ENCODE measurements around the gene INTS11.

DNA sequence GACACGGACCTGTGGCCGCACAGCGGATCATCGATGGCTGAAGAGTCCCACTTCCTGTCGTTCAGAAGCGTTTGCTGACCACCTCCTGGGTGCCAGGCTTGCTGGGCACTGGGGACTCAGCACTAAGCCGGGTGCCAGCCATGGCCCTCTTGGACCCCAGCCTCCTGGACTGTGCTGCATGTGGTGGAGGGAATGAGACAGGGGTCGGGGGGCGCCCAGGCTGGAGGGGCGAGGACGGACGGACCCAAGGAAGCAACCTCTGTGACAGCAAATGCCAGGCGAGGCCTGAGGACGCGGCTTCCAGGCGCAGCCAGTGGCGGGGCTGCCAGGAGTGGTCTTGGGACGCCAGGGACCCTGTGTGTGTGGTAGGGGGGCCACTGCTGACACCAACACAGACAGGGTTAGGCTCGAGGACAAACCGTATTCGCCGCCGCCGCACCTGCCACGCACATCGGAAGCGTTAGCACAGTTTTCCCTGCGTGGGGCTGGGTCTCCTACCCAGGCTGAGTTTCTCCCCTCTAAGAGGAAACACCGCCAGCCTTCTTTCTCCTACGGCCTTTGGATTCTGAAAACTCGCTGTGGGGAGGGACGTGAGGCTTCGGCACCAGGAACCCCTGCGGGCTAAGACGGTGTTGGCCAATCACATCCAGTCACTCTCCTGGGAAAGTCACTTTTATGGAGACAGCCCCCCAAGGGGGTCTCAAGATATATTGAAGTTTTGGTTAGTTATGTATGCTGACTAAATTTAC, 36.9 kb upstream of the INTS11 start:
- no peak for TF ChIP-seq POU2F2 (IDR thresholded peaks at IDR 0.05; ENCODE audit: borderline replicate concordance, low read depth, low read length)
- no peak for TF ChIP-seq HDAC2 (IDR thresholded peaks at IDR 0.05)
- TF ChIP-seq, protein P1, sequence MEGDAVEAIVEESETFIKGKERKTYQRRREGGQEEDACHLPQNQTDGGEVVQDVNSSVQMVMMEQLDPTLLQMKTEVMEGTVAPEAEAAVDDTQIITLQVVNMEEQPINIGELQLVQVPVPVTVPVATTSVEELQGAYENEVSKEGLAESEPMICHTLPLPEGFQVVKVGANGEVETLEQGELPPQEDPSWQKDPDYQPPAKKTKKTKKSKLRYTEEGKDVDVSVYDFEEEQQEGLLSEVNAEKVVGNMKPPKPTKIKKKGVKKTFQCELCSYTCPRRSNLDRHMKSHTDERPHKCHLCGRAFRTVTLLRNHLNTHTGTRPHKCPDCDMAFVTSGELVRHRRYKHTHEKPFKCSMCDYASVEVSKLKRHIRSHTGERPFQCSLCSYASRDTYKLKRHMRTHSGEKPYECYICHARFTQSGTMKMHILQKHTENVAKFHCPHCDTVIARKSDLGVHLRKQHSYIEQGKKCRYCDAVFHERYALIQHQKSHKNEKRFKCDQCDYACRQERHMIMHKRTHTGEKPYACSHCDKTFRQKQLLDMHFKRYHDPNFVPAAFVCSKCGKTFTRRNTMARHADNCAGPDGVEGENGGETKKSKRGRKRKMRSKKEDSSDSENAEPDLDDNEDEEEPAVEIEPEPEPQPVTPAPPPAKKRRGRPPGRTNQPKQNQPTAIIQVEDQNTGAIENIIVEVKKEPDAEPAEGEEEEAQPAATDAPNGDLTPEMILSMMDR (IDR thresholded peaks at IDR 0.05 in 2 of 3, conservative IDR thresholded peaks at IDR 0.05 in 1 of 3; ENCODE audit: control insufficient read depth in 2 of 3, extremely low read depth in 1 of 3, insufficient read depth in 1 of 3, low read depth in 3 of 3, low read length in 3 of 3), result no peak
- TF ChIP-seq FOXM1 (IDR thresholded peaks at IDR 0.05; ENCODE audit: low read depth, low read length), result no peak
- no peak for TF ChIP-seq SMAD1 (IDR thresholded peaks at IDR 0.05; ENCODE audit: low read depth, partially characterized antibody)
- TF ChIP-seq POLR2AphosphoS5 (IDR thresholded peaks at IDR 0.05; ENCODE audit: low read length), result no peak
- TF ChIP-seq, protein P2, sequence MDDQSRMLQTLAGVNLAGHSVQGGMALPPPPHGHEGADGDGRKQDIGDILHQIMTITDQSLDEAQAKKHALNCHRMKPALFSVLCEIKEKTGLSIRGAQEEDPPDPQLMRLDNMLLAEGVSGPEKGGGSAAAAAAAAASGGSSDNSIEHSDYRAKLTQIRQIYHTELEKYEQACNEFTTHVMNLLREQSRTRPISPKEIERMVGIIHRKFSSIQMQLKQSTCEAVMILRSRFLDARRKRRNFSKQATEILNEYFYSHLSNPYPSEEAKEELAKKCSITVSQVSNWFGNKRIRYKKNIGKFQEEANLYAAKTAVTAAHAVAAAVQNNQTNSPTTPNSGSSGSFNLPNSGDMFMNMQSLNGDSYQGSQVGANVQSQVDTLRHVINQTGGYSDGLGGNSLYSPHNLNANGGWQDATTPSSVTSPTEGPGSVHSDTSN (IDR thresholded peaks at IDR 0.05; ENCODE audit: insufficient replicate concordance, low read depth, low read length), result no peak
- TF ChIP-seq, protein P3, sequence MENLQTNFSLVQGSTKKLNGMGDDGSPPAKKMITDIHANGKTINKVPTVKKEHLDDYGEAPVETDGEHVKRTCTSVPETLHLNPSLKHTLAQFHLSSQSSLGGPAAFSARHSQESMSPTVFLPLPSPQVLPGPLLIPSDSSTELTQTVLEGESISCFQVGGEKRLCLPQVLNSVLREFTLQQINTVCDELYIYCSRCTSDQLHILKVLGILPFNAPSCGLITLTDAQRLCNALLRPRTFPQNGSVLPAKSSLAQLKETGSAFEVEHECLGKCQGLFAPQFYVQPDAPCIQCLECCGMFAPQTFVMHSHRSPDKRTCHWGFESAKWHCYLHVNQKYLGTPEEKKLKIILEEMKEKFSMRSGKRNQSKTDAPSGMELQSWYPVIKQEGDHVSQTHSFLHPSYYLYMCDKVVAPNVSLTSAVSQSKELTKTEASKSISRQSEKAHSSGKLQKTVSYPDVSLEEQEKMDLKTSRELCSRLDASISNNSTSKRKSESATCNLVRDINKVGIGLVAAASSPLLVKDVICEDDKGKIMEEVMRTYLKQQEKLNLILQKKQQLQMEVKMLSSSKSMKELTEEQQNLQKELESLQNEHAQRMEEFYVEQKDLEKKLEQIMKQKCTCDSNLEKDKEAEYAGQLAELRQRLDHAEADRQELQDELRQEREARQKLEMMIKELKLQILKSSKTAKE (IDR thresholded peaks at IDR 0.05; ENCODE audit: low read depth, poor library complexity, severe bottlenecking), result no peak
- TF ChIP-seq EP300 (IDR thresholded peaks at IDR 0.05; ENCODE audit: borderline replicate concordance in 1 of 2, control insufficient read depth in 1 of 2, low read depth in 2 of 2, low read length in 2 of 2), result no peak
